HepG2 (cell line): ENCODE data around the gene PTS. TPM values are rescaled to one million over a fixed set of nuclear protein-coding genes. Genes with fewer than 3 reads are reported as not detected.

Source experiments
- ATAC-seq: fragments of 200-7000 bp; cut with Tn5 transposase; 3 replicates; pipeline ENCODE4 v1.9.1; 2020; ENCODE audit warnings: mild to moderate bottlenecking, moderate library complexity
- BruUV-seq: library from RNA; stranded (reverse); fragments of 400-500 nt; replicated peaks from 2 replicates; lab custom pipeline; 2021; lab: Mats Ljungman, UMichigan
- CTCF ChIA-PET: fragments of 300-600 bp; formaldehyde crosslinking; extraction: SDS; loops from one replicate; lab custom pipeline; 2021; ENCODE audit warnings: low total read pairs, inconsistent platforms, low intra/inter-chr PET ratio; lab: Yijun Ruan, JAX
- POLR2A ChIA-PET: fragments of 350-600 bp; sonication (Branson Sonifier 250); formaldehyde crosslinking; loops from one replicate; lab custom pipeline; 2020; ENCODE audit warnings: antibody characterized with exemption, inconsistent platforms; lab: Yijun Ruan, JAX
- DNase-seq: peaks from one replicate; pipeline ENCODE4 v3.0.0-alpha.2; 2015; ENCODE audit warnings: low spot score
- FAIRE-seq: peaks from 3 replicates; lab custom pipeline; 2011; peaks lifted over from hg19 to GRCh38; lab: Jason Lieb, UNC
- H2AFZ ChIP-seq: one replicate; pipeline ENCODE4 v1.6.1; 2011; ENCODE audit warnings: low read length, inconsistent platforms
- H3K27ac ChIP-seq: fragments of 300-600 bp; 3 replicates; pipeline ENCODE4 v1.8.0; 2011; ENCODE audit warnings: mixed run types, mild to moderate bottlenecking, mixed read lengths, low read length, inconsistent platforms; ENCODE audit not compliant: insufficient read depth; ENCODE audit errors: extremely low read length
- H3K27me3 ChIP-seq, 2 experiments: fragments of 200-600 bp in 1 of 2; 2 replicates in 1 of 2; 3 replicates in 1 of 2; pipeline versions ENCODE4 v1.6.0 to v1.8.0; 2011; ENCODE audit warnings: low read length in 2 of 2, mild to moderate bottlenecking in 2 of 2, moderate library complexity in 2 of 2, inconsistent platforms in 1 of 2; ENCODE audit not compliant: insufficient read depth in 2 of 2, control insufficient read depth in 1 of 2
- H3K36me3 ChIP-seq, 2 experiments: fragments of 200-600 bp in 1 of 2; replicated peaks in 1 of 2; 2 replicates in 1 of 2; 3 replicates in 1 of 2; pipeline versions ENCODE4 v1.5.1 to v1.8.0; 2011; ENCODE audit warnings: low read length in 2 of 2, inconsistent platforms in 1 of 2; ENCODE audit not compliant: insufficient read depth in 2 of 2, control insufficient read depth in 1 of 2
- H3K4me1 ChIP-seq: 2 replicates; pipeline ENCODE4 v1.5.1; 2012; ENCODE audit warnings: low read length, inconsistent platforms; ENCODE audit not compliant: insufficient read depth
- H3K4me2 ChIP-seq: 2 replicates; pipeline ENCODE4 v1.6.0; 2011; ENCODE audit warnings: low read depth, low read length, inconsistent platforms
- H3K4me3 ChIP-seq, 3 experiments: fragments of 200-600 bp in 1 of 3; sonication (generic), shearing (Covaris generic) in 1 of 3; replicated peaks in 1 of 3; 2 replicates each; pipeline ENCODE4 v1.5.1; 2011 to 2016; ENCODE audit warnings: low read length in 3 of 3, inconsistent platforms in 2 of 3, low read depth in 2 of 3, mild to moderate bottlenecking in 2 of 3, control low read depth in 1 of 3, mixed read lengths in 1 of 3; ENCODE audit not compliant: insufficient read depth in 1 of 3
- H3K79me2 ChIP-seq: one replicate; pipeline ENCODE4 v1.6.1; 2011; ENCODE audit warnings: low read length, inconsistent platforms; ENCODE audit not compliant: insufficient read depth
- H3K9ac ChIP-seq: 2 replicates; pipeline ENCODE4 v1.6.0; 2011; ENCODE audit warnings: mild to moderate bottlenecking, low read depth, low read length, inconsistent platforms; ENCODE audit not compliant: insufficient read depth
- H3K9me3 ChIP-seq: 2 replicates; pipeline ENCODE4 v1.5.1; 2012; ENCODE audit warnings: mild to moderate bottlenecking, low read length
- H4K20me1 ChIP-seq: 2 replicates; pipeline ENCODE4 v1.6.0; 2011; ENCODE audit warnings: inconsistent platforms, mild to moderate bottlenecking, low read length, moderate library complexity; ENCODE audit not compliant: insufficient read depth
- FOXJ3 ChIP-seq: sonication (generic); formaldehyde crosslinking; IDR thresholded peaks from 2 replicates; pipeline ENCODE4 v1.4.0; 2020; ENCODE audit warnings: missing genetic modification reagents, mild to moderate bottlenecking, borderline replicate concordance
- HDAC2 ChIP-seq: sonication (generic); formaldehyde crosslinking; IDR thresholded peaks from 2 replicates; pipeline ENCODE4 v1.4.0; 2020; ENCODE audit warnings: missing genetic modification reagents
- IKZF1 ChIP-seq: fragments of 450-650 bp; IDR thresholded peaks from 2 replicates; pipeline ENCODE4 v1.7.1; 2016
- JDP2 ChIP-seq: sonication (generic); formaldehyde crosslinking; IDR thresholded peaks from 2 replicates; pipeline ENCODE4 v1.8.1; 2022; ENCODE audit warnings: missing genetic modification reagents, borderline replicate concordance
- PCBP2 ChIP-seq: fragments of 200-400 bp; formaldehyde crosslinking; optimal IDR thresholded peaks from 2 replicates; pipeline ENCODE3; 2018; ENCODE audit warnings: low read length, low read depth; ENCODE audit not compliant: poor library complexity, severe bottlenecking
- ZNF124 ChIP-seq: sonication (generic); formaldehyde crosslinking; IDR thresholded peaks from 2 replicates; pipeline ENCODE4 v1.4.0; 2020; ENCODE audit warnings: missing genetic modification reagents
- ZNF296 ChIP-seq: sonication (generic); formaldehyde crosslinking; conservative IDR thresholded peaks from 2 replicates; pipeline ENCODE4 v1.5.0; 2020; ENCODE audit warnings: mild to moderate bottlenecking, missing genetic modification reagents
- ZNF432 ChIP-seq: sonication (generic); formaldehyde crosslinking; IDR thresholded peaks from 2 replicates; pipeline ENCODE4 v1.5.0; 2020; ENCODE audit warnings: missing genetic modification reagents, mild to moderate bottlenecking, borderline replicate concordance
- WGBS: methylation state at CpG from one replicate; pipeline ENCODE4 v1.1.6; 2017; ENCODE audit warnings: low lambda C conversion rate; 5-methylcytosine and 5-hydroxymethylcytosine counted together
- in situ Hi-C: cut with HindIII; loops from 2 replicates; pipeline ENCODE4 v1.10.0; 2017; ENCODE audit warnings: low pct_unique_long_range_greater_than_20kb; ENCODE audit not compliant: extremely low pct_ligation_motif_present
- intact Hi-C: fragments of 100-400 bp; cut with micrococcal nuclease; formaldehyde crosslinking; loops from one replicate; pipeline ENCODE4 v1.10.0; 2022; ENCODE audit not compliant: unreplicated experiment
- polyA plus RNA-seq, 8 experiments: library from polyadenylated mRNA; depleted of rRNA in 3 of 8; stranded (reverse) in 7 of 8; unstranded in 1 of 8; fragments of >200 nt; fragmentation: Illumina TruSeq in 4 of 8; extraction: Trizol in 4 of 8; gene quantifications; 2 replicates each; pipeline versions ENCODE4 v1.2.1 to v1.2.3, GENCODE V29; 2011 to 2016; ENCODE audit warnings: low read depth in 4 of 8, missing spikeins in 1 of 8, mixed read lengths in 1 of 8; ENCODE audit not compliant: insufficient read depth in 1 of 8
- total RNA-seq, 5 experiments: library from RNA; depleted of rRNA; stranded (reverse); fragments of >200 nt; fragmentation: Illumina TruSeq; extraction: Trizol; gene quantifications; 2 replicates each; pipeline ENCODE4 v1.2.3, GENCODE V29; 2016; ENCODE audit warnings: low read depth in 1 of 5
- TF ChIP-seq, protein P1 (sequence below): sonication (generic); formaldehyde crosslinking; IDR thresholded peaks from 2 replicates; pipeline ENCODE4 v1.8.1; 2023; ENCODE audit warnings: mild to moderate bottlenecking, missing genetic modification reagents
- TF ChIP-seq, protein P2 (sequence below): sonication (generic); formaldehyde crosslinking; IDR thresholded peaks from 2 replicates; pipeline ENCODE4 v1.9.0; 2022; ENCODE audit warnings: low read depth, missing genetic modification reagents
- TF ChIP-seq, protein P3 (sequence below): sonication (generic); formaldehyde crosslinking; IDR thresholded peaks from 2 replicates; pipeline ENCODE4 v1.8.1; 2023; ENCODE audit warnings: mild to moderate bottlenecking, missing genetic modification reagents
- TF ChIP-seq, protein P4 (sequence below), 2 experiments: sonication (generic) in 1 of 2; formaldehyde crosslinking in 1 of 2; IDR thresholded peaks; 2 replicates each; pipeline versions ENCODE4 v1.5.1 to v1.6.1; 2011 to 2020; ENCODE audit warnings: borderline replicate concordance in 1 of 2, low read depth in 1 of 2, low read length in 1 of 2, mild to moderate bottlenecking in 1 of 2, missing genetic modification reagents in 1 of 2, moderate library complexity in 1 of 2

The PTS gene
- total and polyA plus RNA-seq, 2 of the 13 experiments (the other 11 are each of a cell fraction or from before 2014, with no cell fraction given), result 33.6 to 49.3 TPM

DNA sequence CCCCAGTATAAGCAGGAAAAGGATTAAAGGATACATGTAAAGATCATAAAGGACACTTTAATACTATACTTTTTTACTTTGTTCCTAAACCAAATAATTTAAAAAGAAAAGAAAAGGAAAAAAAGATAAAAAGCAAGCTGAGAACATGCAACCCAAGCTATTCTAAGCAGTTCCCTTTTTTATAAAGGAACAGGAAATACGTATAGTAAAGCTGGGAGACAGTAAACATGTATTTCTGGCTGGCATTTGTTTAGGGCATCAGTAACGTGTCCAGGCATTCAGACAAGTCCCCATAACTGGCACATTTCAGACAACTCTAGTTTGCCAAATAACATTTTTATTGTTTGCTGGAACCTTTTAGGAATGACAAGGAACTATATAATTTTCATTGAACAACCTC is 26.0 kb upstream of the PTS start:
- ATAC-seq (no peak), FAIRE-seq (no peak), DNase-seq (no peak)
- H3K4me2 ChIP-seq, result no peak overlapping the region
- no peaks in the 10 kb centered on the region for H3K9me3 ChIP-seq
- TF ChIP-seq PCBP2 (no peak), JDP2 (CRISPR knock-in tag) (no peak), IKZF1 (no peak), ZNF124 (CRISPR knock-in tag) (no peak), FOXJ3 (CRISPR knock-in tag) (no peak), ZNF296 (CRISPR knock-in tag) (no peak), ZNF432 (CRISPR knock-in tag) (no peak), HDAC2 (CRISPR knock-in tag) (no peak)
- TF ChIP-seq, protein P1, sequence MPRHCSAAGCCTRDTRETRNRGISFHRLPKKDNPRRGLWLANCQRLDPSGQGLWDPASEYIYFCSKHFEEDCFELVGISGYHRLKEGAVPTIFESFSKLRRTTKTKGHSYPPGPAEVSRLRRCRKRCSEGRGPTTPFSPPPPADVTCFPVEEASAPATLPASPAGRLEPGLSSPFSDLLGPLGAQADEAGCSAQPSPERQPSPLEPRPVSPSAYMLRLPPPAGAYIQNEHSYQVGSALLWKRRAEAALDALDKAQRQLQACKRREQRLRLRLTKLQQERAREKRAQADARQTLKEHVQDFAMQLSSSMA, result no peak
- TF ChIP-seq, protein P2, sequence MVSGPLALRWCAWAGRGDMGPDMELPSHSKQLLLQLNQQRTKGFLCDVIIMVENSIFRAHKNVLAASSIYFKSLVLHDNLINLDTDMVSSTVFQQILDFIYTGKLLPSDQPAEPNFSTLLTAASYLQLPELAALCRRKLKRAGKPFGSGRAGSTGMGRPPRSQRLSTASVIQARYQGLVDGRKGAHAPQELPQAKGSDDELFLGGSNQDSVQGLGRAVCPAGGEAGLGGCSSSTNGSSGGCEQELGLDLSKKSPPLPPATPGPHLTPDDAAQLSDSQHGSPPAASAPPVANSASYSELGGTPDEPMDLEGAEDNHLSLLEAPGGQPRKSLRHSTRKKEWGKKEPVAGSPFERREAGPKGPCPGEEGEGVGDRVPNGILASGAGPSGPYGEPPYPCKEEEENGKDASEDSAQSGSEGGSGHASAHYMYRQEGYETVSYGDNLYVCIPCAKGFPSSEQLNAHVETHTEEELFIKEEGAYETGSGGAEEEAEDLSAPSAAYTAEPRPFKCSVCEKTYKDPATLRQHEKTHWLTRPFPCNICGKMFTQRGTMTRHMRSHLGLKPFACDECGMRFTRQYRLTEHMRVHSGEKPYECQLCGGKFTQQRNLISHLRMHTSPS (CRISPR knock-in tag), result no peak
- TF ChIP-seq, protein P3, sequence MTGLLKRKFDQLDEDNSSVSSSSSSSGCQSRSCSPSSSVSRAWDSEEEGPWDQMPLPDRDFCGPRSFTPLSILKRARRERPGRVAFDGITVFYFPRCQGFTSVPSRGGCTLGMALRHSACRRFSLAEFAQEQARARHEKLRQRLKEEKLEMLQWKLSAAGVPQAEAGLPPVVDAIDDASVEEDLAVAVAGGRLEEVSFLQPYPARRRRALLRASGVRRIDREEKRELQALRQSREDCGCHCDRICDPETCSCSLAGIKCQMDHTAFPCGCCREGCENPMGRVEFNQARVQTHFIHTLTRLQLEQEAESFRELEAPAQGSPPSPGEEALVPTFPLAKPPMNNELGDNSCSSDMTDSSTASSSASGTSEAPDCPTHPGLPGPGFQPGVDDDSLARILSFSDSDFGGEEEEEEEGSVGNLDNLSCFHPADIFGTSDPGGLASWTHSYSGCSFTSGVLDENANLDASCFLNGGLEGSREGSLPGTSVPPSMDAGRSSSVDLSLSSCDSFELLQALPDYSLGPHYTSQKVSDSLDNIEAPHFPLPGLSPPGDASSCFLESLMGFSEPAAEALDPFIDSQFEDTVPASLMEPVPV, result no peak
- TF ChIP-seq, protein P4, sequence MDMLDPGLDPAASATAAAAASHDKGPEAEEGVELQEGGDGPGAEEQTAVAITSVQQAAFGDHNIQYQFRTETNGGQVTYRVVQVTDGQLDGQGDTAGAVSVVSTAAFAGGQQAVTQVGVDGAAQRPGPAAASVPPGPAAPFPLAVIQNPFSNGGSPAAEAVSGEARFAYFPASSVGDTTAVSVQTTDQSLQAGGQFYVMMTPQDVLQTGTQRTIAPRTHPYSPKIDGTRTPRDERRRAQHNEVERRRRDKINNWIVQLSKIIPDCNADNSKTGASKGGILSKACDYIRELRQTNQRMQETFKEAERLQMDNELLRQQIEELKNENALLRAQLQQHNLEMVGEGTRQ (IDR thresholded peaks at IDR 0.05; ENCODE audit: low read depth, low read length), result no peak
- TF ChIP-seq, protein P4 (CRISPR knock-in tag; IDR thresholded peaks at IDR 0.05; ENCODE audit: borderline replicate concordance), result no peak
- H3K9ac ChIP-seq, result no peak overlapping the region
- H3K4me1 ChIP-seq, result no peaks in the 10 kb centered on the region
- H2AFZ ChIP-seq, result no peak overlapping the region
- ChIA-PET CTCF (no interaction called here), POLR2A (no interaction called here)
- H3K36me3 ChIP-seq, result no peaks in the 10 kb centered on the region
- no TSS peak for BruUV-seq
- intact Hi-C loops, result no loop called here
- in situ Hi-C loops, result no loop called here
- WGBS, result 19% methylated on average over 2 of the region's 2 CpGs
- H3K27ac ChIP-seq, result no peak overlapping the region
- peaks cover 0 to 3% of the 10 kb centered on the region in 2 experiments; a peak in 2 of 5 replicates for H3K27me3 ChIP-seq
- no peak overlapping the region for H3K4me3 ChIP-seq
- H3K79me2 ChIP-seq, result no peaks in the 10 kb centered on the region
- no peaks in the 10 kb centered on the region for H4K20me1 ChIP-seq
